HK-2 (cell line): Measurements from ENCODE around the gene TEP1.
"Not testable (repeated sequence)": the region's sequence is repeated elsewhere in the genome, so short reads cannot be mapped to it uniquely, and the experiment has no call there.

Experiments
- DNase-seq: peaks from one replicate; pipeline ENCODE4 v3.0.0-alpha.2; 2018; ENCODE audit not compliant: unreplicated experiment

Gene TEP1

DNA sequence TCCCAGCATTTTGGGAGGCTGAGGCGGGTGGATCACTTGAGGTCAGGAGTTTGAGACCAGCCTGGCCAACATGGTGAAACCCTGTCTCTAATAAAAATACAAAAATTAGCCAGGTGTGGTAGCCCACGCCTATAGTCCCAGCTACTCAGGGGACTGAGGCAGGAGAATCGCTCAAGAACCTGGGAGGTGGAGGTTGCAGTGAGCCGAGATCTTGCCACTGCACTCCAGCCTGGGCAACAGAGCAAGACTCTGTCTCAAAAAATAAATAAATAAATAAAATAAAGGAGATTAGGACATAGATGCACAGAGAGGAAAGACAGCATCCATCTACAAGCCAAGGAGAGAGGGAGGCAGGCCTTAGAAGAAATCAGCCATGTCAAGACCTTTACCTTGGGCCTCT lies 72.3 kb downstream of the TEP1 start:
- not testable (repeated sequence) for DNase-seq

DNA sequence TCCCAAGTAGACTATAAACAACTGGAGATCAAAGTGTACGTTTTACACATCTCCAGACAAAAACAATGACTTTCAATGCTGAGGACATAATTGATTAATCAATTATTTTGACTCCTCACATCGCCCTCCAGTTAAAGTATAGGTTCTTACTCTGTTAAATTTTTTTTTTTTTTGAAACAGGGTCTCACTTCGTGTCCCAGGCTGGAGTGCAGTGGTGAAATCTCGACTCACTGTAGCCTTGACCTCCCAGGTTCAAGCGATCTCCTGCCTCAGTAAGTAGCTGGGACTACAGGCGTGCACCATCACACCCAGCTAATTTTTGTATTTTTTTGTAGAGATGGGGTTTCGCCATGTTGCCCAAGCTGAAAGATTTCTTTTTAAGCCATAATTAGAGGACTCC lies 79.3 kb downstream of the TEP1 start:
- DNase-seq, result no peak

DNA sequence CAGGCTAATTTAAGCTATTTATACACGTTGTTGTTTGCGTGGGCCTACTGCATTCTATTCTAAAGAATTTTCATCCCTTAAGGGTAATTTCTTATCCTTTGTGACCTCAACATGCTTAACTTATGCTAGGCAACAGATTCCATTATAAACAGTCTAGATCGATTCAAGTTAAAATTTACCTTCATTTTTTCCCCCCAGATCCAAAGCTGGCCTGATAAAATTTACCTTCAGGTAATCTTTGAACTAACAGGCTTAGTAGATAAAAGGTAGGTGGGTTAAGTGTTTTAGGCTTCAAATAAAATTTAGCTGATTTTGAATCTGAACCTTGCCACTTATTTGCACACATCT lies 79.8 kb downstream of the TEP1 start:
- no peak for DNase-seq

DNA sequence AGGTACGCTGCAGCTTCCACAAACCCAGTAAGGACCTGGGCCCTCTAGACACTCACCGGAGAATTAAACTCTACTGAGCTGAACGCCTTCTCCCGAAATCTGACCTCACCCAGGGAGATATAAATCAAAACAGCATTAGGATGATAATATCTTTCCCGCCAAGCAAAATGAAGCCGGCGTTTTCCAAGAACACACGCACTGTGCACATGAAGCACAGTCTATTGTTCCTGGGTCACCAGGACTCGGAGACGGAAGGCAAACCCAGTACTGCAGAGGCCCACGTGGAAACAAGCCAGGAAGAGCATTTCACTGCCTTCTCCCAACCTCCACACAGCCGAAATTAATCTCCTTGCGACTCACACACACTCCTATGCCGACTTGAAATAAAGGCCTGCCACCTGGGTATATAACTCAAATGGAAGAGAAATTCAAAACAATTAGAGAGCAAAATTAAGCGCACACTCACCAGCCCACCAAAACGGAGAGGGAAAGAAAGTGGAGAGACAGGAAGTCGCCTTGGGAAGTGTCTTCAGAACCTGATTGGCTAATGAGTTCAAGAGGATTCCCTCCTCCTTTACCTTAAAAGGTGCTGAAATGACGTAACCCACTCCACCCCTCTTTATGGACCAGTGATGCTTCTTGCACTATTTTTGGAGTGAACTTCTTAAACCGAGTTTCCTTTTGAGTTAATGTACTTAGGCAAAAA lies 80.4 kb downstream of the TEP1 start, which contains the start of gene CCNB1IP1:
TSS of gene CCNB1IP1 (minus strand) at position 492 of the 706 bp plus-strand sequence. CDS start 16,756 bp downstream, outside the sequence.
- DNase-seq, result peak; percentile 65

DNA sequence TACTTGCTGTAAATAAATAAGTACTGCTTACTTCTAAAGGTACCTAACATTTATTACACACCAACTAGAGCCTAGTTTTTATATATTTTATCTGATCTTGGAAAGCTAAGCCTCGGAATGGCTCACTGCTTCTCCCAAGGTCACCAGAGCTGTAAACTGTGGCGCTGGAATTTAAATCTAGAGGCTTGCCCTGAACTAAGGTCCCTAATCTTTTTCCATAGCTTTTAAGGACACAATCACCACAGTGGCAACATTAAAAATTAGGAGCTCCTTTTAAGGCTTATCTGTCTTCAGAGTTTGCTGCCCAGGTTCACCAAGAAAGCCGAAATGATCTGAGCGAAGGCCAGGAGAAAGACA lies 80.9 kb downstream of the TEP1 start:
- no peak for DNase-seq

DNA sequence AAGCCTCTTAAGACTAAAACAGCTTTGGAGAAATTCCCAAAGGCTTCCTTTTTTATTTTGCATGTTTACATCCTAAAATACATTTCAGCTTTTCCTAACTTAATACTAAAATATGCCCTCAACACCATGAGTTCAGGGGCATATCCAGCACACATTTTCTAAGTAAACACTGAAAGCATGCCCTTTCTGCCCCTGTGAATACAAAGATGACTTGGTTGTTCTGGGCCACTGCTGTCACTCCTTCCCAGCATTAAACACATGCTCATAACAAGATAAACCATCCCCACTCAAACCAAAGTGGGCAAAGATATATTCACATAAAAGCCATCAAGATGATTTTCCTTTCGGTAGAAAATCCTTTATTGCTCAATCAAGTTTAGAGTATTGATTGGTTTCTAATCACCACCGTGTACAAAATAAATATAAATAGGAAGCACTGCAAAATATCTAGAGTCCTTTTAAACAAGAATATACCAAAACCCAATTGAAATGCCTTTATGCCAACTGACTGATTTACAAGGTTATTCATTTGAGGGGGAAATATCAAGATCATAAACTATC lies 82.2 kb downstream of the TEP1 start:
- no peak for DNase-seq

DNA sequence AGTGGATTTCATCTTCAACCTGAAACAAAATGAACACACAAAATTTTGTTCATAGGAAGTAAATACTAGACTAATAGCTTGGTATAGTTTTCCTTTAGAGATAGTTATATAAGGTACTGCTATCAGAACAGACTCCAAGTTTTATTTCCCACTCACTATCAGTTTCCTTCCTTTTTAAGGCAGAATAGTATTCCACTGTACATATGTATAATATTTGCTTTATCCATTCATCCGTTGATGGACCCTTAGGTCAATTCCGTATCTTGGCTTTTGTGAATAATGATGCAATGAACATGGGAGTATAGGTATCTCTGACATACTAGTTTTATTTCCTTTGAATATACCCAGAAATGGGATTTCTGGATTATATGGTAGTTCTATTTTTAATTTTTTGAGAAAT lies 83.9 kb downstream of the TEP1 start:
- DNase-seq, result no peak

DNA sequence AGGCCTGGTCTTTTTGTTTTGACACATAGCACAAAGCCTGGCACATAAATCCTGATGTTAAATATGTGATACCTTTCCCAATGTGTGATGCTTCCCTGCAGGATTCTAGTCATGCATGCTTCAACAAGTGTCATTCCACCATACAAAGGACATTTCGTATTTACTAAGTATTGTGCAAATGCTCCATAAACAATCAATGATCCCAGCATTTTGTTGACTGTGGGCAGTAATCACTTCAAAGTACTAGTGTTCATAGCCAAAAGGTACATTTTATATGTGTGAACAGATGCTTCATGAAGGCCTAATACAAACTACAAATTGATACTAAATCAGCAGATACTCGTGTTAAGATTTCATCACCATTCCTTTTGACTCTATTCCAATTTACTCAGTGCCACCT lies 84.6 kb downstream of the TEP1 start:
- DNase-seq, result no peak

DNA sequence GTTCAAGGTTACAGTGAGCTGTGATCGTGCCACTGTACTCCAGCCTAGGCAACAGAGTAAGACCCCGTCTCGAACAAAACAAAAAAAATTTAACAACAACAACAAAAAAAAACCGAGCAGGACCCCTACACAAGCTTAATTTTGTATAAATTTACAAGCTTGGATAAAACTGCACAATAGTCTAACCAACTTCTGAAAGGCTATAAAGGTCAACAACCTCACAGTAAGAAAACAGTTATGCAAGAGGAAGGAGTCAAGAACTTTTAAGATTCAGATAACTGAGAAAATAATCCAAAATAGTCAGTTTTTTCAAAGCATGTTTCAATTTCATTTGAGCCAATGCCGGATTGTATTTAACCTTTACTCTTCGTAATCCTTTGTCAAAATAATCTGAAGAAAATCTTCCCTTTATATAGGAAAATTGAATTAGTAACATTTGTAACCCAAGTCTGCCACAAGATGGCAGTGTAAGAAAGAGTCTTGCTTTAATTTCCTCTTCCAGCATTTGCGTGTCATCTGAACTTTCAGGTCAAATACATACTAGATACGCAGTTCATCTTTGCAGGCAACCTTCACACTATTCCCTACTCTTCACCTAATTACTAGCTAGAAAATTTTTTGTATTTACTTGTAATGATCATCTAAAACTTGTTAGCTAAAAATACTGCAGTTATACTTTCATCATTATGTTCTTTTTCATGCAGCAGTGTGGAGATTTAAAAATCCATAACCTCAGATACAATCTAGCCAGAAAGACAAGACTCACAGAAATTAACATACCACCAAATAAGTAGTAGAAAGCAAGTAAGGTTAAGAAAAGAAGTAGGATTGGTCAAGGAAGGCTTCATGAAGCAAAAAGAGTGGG lies 86.1 kb downstream of the TEP1 start:
- DNase-seq, result no peak

DNA sequence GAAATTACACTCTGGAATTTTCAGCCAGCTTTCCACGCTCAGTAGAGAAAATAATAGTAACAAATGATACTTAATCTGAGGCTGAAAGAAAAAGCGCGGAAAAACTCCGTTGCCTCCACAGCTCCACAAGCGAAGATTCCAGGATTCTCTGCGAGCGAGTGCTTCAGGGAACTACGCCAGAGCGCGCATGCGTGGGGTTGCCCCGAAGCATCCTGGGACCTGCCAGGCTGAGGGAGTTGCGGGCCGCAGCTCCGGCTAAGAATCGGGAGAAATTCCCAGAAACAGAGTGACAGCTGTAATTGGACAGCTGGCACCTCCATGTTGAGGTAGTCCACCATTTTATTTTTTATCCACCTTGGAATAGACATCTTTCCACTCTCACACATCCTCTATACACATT lies 95.6 kb downstream of the TEP1 start:
- DNase-seq, result no peak
